SK-N-MC (cell line): ENCODE data around the gene CACNA1C.

ENCODE experiments used
- EZH2 ChIP-seq: fragments of 200-600 bp; sonication (generic); IDR thresholded peaks from one replicate; pipeline ENCODE4 v1.6.1; 2017; ENCODE audit warnings: antibody characterized with exemption
- POLR2AphosphoS5 ChIP-seq: IDR thresholded peaks from 2 replicates; pipeline ENCODE4 v1.6.1; 2012; ENCODE audit warnings: mild to moderate bottlenecking, low read depth, low read length, borderline replicate concordance

- TF ChIP-seq EZH2 (no peak), POLR2AphosphoS5 (no peak)
Observed at GRCh38 chr12:2255311-2255710, 202.5 kb downstream of the CACNA1C start.
